GM12865 (cell line): ENCODE data around the gene MCOLN1.

ENCODE experiments used
- DNase-seq: peaks from one replicate; pipeline ENCODE4 v3.0.0; 2010; ENCODE audit warnings: low read depth
- H3K4me3 ChIP-seq: 2 replicates; pipeline ENCODE4 v1.5.1; 2011; ENCODE audit warnings: mild to moderate bottlenecking, low read depth, low read length, control low read depth
- CTCF ChIP-seq: IDR thresholded peaks from 2 replicates; pipeline ENCODE4 v1.5.1; 2011; ENCODE audit warnings: low read length, control low read depth, low read depth, inconsistent platforms; ENCODE audit not compliant: insufficient read depth; ENCODE audit errors: missing control alignments

The MCOLN1 gene

GRCh38 chr19:7500811-7501450, 21.5 kb upstream of the MCOLN1 start:
- H3K4me3 ChIP-seq = peak overlapping the region; percentile 27
- DNase-seq = peak; percentile 83

GRCh38 chr19:7502552-7502951, 19.9 kb upstream of the MCOLN1 start:
- no peak for DNase-seq
- TF ChIP-seq CTCF = no peak
- H3K4me3 ChIP-seq = no peak overlapping the region

More at GRCh38 chr19:7500811-7501450, 21.5 kb upstream of the MCOLN1 start:
- TF ChIP-seq CTCF = no peak

GRCh38 chr19:7504684-7505083, 17.7 kb upstream of the MCOLN1 start:
- no peak for TF ChIP-seq CTCF
- no peak for DNase-seq
- H3K4me3 ChIP-seq = no peak overlapping the region

- no peak for DNase-seq
- no peak overlapping the region for H3K4me3 ChIP-seq
- no peak for TF ChIP-seq CTCF
Measured at GRCh38 chr19:7505288-7505681, 17.1 kb upstream of the MCOLN1 start.

GRCh38 chr19:7505682-7506384, 16.6 kb upstream of the MCOLN1 start:
- no peak overlapping the region for H3K4me3 ChIP-seq
- DNase-seq = peak; percentile 35
- TF ChIP-seq CTCF = no peak

- TF ChIP-seq CTCF = no peak
- peak; percentile 68 for DNase-seq
- H3K4me3 ChIP-seq = no peak overlapping the region
Measured at GRCh38 chr19:7506385-7507328, 15.8 kb upstream of the MCOLN1 start.
